ENCODE data around the gene PRPF6.

GRCh38 chr20:64073476-64074183 lies 92.7 kb downstream of the PRPF6 start:
- TF ChIP-seq CTCF (conservative IDR thresholded peaks at IDR 0.05; ENCODE audit: low read length) (no peak), EZH2phosphoT487 (IDR thresholded peaks at IDR 0.05; ENCODE audit: borderline replicate concordance, low read depth, low read length) (no peak)
